Measurements from ENCODE around the gene GLI3.

GRCh38 chr7:42082144-42082543 lies 154.9 kb downstream of the GLI3 start:
- TF ChIP-seq POLR2AphosphoS5 (IDR thresholded peaks at IDR 0.05) (no peak), CTCF (IDR thresholded peaks at IDR 0.05 in 8 of 11, conservative IDR thresholded peaks at IDR 0.05 in 3 of 11) (no peak), POLR2A (IDR thresholded peaks at IDR 0.05) (no peak)

Measured in spleen (tissue), 7 donors.